Fibroblast of lung (primary cell): ENCODE results near the gene MIA2. TPM values are rescaled to one million over a fixed set of nuclear protein-coding genes. Genes with fewer than 3 reads are reported as not detected.
A peak's percentile ranks its signal among the peaks of the same experiment; 100 is the strongest.

Experiments used
- DNase-seq, 2 donors: peaks; one replicate each; pipeline versions ENCODE4 v3.0.0 to v3.0.0-alpha.2; 2010; ENCODE audit warnings: low read depth in 2 of 2
- H2AFZ ChIP-seq: 2 replicates; pipeline ENCODE4 v1.5.1; 2012; ENCODE audit warnings: low read length, control low read depth, inconsistent platforms
- H3K27ac ChIP-seq: 2 replicates; pipeline ENCODE4 v1.5.1; 2011; ENCODE audit warnings: low read length, control low read depth; ENCODE audit not compliant: insufficient read depth
- H3K27me3 ChIP-seq: 2 replicates; pipeline ENCODE4 v1.5.1; 2011; ENCODE audit warnings: mild to moderate bottlenecking, low read length; ENCODE audit not compliant: control insufficient read depth, insufficient read depth
- H3K36me3 ChIP-seq: 2 replicates; pipeline ENCODE4 v1.5.1; 2011; ENCODE audit warnings: low read length; ENCODE audit not compliant: control insufficient read depth, insufficient read depth
- H3K4me1 ChIP-seq: 2 replicates; pipeline ENCODE4 v1.5.1; 2011; ENCODE audit warnings: low read length; ENCODE audit not compliant: control insufficient read depth, insufficient read depth; ENCODE audit errors: extremely low read depth
- H3K4me2 ChIP-seq: 2 replicates; pipeline ENCODE4 v1.5.1; 2011; ENCODE audit warnings: low read length, control low read depth; ENCODE audit not compliant: insufficient read depth; ENCODE audit errors: extremely low read depth
- H3K4me3 ChIP-seq, 4 experiments: fragments of 200-600 bp in 1 of 4; sonication (generic) in 1 of 4; replicated peaks in 1 of 4; 2 replicates each; pipeline ENCODE4 v1.5.1; 2011 to 2016; ENCODE audit warnings: low read length in 4 of 4, low read depth in 3 of 4, mild to moderate bottlenecking in 3 of 4, control low read depth in 2 of 4, inconsistent platforms in 1 of 4, mixed read lengths in 1 of 4; ENCODE audit not compliant: insufficient read depth in 1 of 4; ENCODE audit errors: control extremely low read depth in 1 of 4
- H3K79me2 ChIP-seq: 2 replicates; pipeline ENCODE4 v1.5.1; 2012; ENCODE audit warnings: mild to moderate bottlenecking, low read length, inconsistent platforms; ENCODE audit not compliant: control insufficient read depth, insufficient read depth
- H3K9ac ChIP-seq: 2 replicates; pipeline ENCODE4 v1.5.1; 2011; ENCODE audit warnings: mild to moderate bottlenecking, low read length, control low read depth; ENCODE audit not compliant: insufficient read depth
- H3K9me3 ChIP-seq: 2 replicates; pipeline ENCODE4 v1.5.1; 2012; ENCODE audit warnings: low read depth, low read length; ENCODE audit not compliant: control insufficient read depth, insufficient read depth
- H4K20me1 ChIP-seq: 2 replicates; pipeline ENCODE4 v1.5.1; 2011; ENCODE audit warnings: low read length; ENCODE audit not compliant: control insufficient read depth, insufficient read depth; ENCODE audit errors: extremely low read depth
- EZH2 ChIP-seq: IDR thresholded peaks from 2 replicates; pipeline ENCODE4 v1.5.1; 2012; ENCODE audit warnings: low read length, control low read depth, mild to moderate bottlenecking; ENCODE audit errors: missing control alignments
- polyA plus RNA-seq, 2 donors: library from polyadenylated mRNA; depleted of rRNA in 1 of 2; stranded (reverse) in 1 of 2; unstranded in 1 of 2; fragments of >200 nt; gene quantifications; 2 replicates each; pipeline ENCODE4 v1.2.1, GENCODE V29; 2011 to 2012; ENCODE audit warnings: missing spikeins in 1 of 2
- total RNA-seq: library from RNA; depleted of rRNA; stranded (reverse); fragments of >200 nt; gene quantifications from 2 replicates; pipeline ENCODE4 v1.2.1, GENCODE V29; 2014
- TF ChIP-seq, protein P1 (sequence below), 2 donors: IDR thresholded peaks in 1 of 2; conservative IDR thresholded peaks in 1 of 2; 1 replicate in 1 of 2; 2 replicates in 1 of 2; pipeline ENCODE4 v1.5.1; 2011 to 2012; ENCODE audit warnings: low read length in 2 of 2, control low read depth in 1 of 2, inconsistent platforms in 1 of 2, low read depth in 1 of 2, mild to moderate bottlenecking in 1 of 2

Gene MIA2
- total and polyA plus RNA-seq, 2 donors (not counting 1 experiment from before 2014, with no cell fraction given) = 9.7 to 15.0 TPM

DNA sequence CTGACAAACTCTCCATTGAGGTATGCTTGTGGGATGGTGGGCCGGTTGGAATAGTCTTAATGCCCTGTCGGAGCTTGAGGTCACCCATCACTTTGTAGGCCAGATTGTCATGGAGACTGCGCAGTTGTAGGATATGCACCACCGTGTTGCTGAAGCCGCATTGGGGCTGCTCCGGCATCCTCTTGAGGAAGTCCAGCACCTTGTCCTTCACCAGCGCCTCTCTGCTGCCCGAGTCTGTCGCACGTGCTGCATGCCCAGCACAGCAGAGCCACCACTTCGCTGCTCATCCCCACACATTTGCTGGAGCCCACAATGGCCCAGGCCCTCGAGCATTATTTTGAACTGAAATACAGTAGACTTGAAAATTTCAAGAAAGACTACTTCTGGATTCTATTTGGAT is 136.7 kb downstream of the MIA2 start:
- TF ChIP-seq, protein P1, sequence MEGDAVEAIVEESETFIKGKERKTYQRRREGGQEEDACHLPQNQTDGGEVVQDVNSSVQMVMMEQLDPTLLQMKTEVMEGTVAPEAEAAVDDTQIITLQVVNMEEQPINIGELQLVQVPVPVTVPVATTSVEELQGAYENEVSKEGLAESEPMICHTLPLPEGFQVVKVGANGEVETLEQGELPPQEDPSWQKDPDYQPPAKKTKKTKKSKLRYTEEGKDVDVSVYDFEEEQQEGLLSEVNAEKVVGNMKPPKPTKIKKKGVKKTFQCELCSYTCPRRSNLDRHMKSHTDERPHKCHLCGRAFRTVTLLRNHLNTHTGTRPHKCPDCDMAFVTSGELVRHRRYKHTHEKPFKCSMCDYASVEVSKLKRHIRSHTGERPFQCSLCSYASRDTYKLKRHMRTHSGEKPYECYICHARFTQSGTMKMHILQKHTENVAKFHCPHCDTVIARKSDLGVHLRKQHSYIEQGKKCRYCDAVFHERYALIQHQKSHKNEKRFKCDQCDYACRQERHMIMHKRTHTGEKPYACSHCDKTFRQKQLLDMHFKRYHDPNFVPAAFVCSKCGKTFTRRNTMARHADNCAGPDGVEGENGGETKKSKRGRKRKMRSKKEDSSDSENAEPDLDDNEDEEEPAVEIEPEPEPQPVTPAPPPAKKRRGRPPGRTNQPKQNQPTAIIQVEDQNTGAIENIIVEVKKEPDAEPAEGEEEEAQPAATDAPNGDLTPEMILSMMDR (conservative IDR thresholded peaks at IDR 0.05 in 1 of 2, IDR thresholded peaks at IDR 0.05 in 1 of 2; ENCODE audit: low read depth in 1 of 2, low read length in 2 of 2) = no peak
- no peak for TF ChIP-seq EZH2

GRCh38 chr14:39372656-39373055 is 138.9 kb downstream of the MIA2 start:
- peak; percentile 20 to 42 for DNase-seq
- no peak overlapping the region for H2AFZ ChIP-seq
- no peaks in the 10 kb centered on the region for H3K79me2 ChIP-seq
- H3K4me3 ChIP-seq = no peak overlapping the region
- H3K9ac ChIP-seq = no peak overlapping the region
- peaks cover 2% of the 10 kb centered on the region for H3K4me1 ChIP-seq
- no peaks in the 10 kb centered on the region for H3K27me3 ChIP-seq
- no peaks in the 10 kb centered on the region for H4K20me1 ChIP-seq
- no peak overlapping the region for H3K4me2 ChIP-seq
- TF ChIP-seq EZH2 = no peak
- TF ChIP-seq, protein P1 (conservative IDR thresholded peaks at IDR 0.05 in 1 of 2, IDR thresholded peaks at IDR 0.05 in 1 of 2; ENCODE audit: low read depth in 1 of 2, low read length in 2 of 2) = no peak
- no peak overlapping the region for H3K27ac ChIP-seq
- H3K9me3 ChIP-seq = no peaks in the 10 kb centered on the region
- H3K36me3 ChIP-seq = no peaks in the 10 kb centered on the region

More for the DNA sequence above, 136.7 kb downstream of the MIA2 start:
- no peaks in the 10 kb centered on the region for H3K79me2 ChIP-seq
- no peaks in the 10 kb centered on the region for H3K36me3 ChIP-seq
- H3K27me3 ChIP-seq = no peaks in the 10 kb centered on the region
- H3K4me1 ChIP-seq = peaks cover 2% of the 10 kb centered on the region
- H4K20me1 ChIP-seq = no peaks in the 10 kb centered on the region
- no peaks in the 10 kb centered on the region for H3K9me3 ChIP-seq
- no peak for DNase-seq
- H3K27ac ChIP-seq = no peak overlapping the region
- no peak overlapping the region for H2AFZ ChIP-seq
- no peak overlapping the region for H3K9ac ChIP-seq
- no peak overlapping the region for H3K4me3 ChIP-seq
- H3K4me2 ChIP-seq = no peak overlapping the region

GRCh38 chr14:39374851-39375250 is 141.1 kb downstream of the MIA2 start:
- H3K4me1 ChIP-seq = peaks cover 2% of the 10 kb centered on the region
- DNase-seq = peak in 1 of 2 donors; percentile 74
- TF ChIP-seq EZH2 = no peak
- TF ChIP-seq, protein P1 (conservative IDR thresholded peaks at IDR 0.05 in 1 of 2, IDR thresholded peaks at IDR 0.05 in 1 of 2; ENCODE audit: low read depth in 1 of 2, low read length in 2 of 2) = no peak
- no peaks in the 10 kb centered on the region for H3K36me3 ChIP-seq
- H3K4me2 ChIP-seq = peak overlapping the region; percentile 16
- H2AFZ ChIP-seq = no peak overlapping the region
- no peak overlapping the region for H3K4me3 ChIP-seq
- no peaks in the 10 kb centered on the region for H3K79me2 ChIP-seq
- no peak overlapping the region for H3K9ac ChIP-seq
- H3K9me3 ChIP-seq = no peaks in the 10 kb centered on the region
- H4K20me1 ChIP-seq = no peaks in the 10 kb centered on the region
- peak overlapping the region; percentile 3 for H3K27ac ChIP-seq
- H3K27me3 ChIP-seq = no peaks in the 10 kb centered on the region
